GM10847 (cell line): ENCODE data around the gene PILRB.

Experiments used
- POLR2A ChIP-seq: IDR thresholded peaks from 2 replicates; pipeline ENCODE4 v1.6.1; 2011; ENCODE audit not compliant: insufficient read length; ENCODE audit errors: extremely low read depth

The PILRB gene

DNA sequence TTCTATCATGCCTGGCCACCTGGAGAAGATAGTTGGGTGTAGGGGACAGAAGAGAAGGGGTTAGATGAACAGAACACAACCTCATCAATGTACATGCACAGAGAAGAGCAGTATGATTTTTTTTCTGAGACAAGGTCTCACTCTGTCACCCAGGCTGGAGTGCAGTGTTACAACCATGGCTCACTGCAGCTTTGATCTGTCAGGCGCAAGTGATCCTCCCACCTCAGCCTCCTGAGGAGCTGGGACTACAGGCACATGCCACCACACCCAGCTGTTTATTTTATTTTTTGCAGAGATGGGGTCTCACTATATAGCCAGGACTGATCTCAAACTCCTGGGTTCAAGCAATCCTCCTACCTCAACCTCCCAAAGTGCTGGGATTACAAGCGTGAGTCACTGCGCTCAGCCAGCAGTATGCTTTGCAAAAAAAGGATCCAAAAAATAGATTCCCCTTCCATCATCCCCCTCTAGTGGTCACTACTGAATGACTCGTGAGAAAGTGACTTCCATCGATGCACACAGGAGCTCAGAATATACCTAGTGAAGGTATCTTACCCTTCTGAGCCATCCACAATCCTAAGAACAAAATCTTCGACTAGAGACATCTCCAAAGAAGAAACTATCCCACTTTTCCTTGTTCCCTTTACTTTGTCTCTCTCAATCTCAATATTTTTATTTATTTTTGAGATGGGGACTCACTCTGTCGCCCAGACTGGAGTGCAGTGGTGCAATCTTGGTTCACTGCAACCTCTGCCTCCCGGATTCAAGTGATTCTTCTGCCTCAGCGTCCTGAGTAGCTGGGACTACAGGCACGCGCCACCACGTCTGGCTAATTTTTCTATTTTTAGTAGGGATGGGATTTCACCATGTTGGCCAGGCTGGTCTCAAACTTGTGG is 49.6 kb downstream of the PILRB start:
- no peak for TF ChIP-seq POLR2A

DNA sequence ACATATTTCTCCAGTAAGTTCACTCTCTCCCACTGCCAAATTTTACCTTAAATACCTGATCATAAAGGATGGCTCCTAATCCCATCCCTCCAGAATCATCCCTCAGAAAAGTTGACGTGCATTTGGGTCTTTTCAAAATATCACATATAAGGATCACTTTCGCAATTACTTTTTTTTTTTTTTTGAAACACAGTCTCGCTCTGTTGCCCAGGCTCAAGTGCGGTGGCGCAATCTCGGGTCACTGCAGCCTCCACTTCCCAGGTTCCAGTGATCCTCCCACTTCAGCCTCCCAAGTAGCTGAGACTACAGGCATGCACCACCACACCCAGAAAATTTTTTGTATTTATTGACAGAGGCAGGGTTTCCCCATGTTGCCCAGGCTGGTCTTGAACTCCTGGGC is 53.2 kb downstream of the PILRB start:
- no peak for TF ChIP-seq POLR2A

DNA sequence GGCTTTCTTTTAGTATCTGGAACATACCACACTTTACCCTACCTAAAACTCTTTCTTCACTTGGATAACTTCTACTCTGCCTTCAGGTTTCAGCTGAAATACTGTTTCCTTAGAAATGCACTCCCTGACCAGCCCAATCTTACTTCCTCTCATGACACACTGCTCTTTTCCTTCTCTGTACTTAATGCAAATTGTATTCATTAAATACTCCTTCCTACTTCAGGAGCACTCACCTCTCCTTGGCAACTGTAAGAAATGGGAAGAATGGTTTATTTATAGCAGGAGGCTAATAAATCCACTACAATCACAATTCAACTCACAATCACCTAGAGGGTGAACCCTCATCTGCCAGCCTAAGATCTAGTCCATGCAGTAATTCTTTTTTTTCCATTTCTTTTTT is 55.4 kb downstream of the PILRB start:
- no peak for TF ChIP-seq POLR2A

DNA sequence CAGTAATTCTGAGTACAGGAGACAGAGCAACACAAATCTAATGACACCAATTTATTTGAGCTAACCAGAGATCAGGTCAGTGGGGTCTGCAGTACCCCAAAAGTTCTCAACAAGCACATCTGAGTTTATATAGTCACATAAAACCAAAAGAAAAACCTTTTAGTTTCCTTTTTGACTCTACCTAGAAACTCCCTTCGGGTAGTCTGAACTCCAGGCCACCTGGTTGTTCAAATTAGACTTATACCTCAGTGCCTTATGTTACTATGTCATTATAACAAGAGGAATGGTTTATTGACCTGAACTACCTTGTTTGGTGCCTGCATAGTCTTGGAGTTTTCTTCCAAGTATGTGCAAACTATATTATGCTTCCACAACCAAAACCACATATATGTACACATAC is 56.0 kb downstream of the PILRB start:
- no peak for TF ChIP-seq POLR2A

DNA sequence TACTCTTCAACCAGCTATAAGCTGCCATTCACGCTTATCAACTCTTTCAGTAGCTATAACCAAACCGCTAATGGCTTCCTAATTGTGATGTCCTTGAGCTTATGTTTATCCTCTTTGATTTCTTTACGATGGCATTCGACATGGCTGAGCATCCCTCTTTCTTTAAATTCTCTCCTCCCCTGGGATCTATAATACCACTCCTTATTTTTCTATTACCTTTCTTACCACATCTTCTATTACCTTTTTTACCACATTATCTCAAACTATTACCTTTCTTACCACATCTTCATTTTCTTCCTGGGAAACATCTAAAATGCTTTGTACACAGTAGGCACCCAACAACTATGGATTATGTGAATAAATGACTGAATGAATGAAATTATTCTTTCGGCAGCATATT is 57.5 kb downstream of the PILRB start:
- TF ChIP-seq POLR2A = no peak
